NB4 (cell line): Measurements from ENCODE around the gene HRH2.
A peak's percentile ranks its signal among the peaks of the same experiment; 100 is the strongest.

Source experiments
- DNase-seq: peaks from one replicate; pipeline ENCODE4 v3.0.0; 2010; ENCODE audit warnings: low read depth
- H3K4me3 ChIP-seq: one replicate; pipeline ENCODE4 v1.5.1; 2011; ENCODE audit warnings: mild to moderate bottlenecking, low read depth, low read length, moderate library complexity
- MYC ChIP-seq: IDR thresholded peaks from 2 replicates; pipeline ENCODE4 v1.6.1; 2011; ENCODE audit warnings: low read depth, low read length
- POLR2A ChIP-seq: IDR thresholded peaks from 2 replicates; pipeline ENCODE4 v1.6.1; 2011; ENCODE audit warnings: mild to moderate bottlenecking; ENCODE audit not compliant: insufficient read length; ENCODE audit errors: extremely low read depth
- TF ChIP-seq, protein P1 (sequence below): IDR thresholded peaks from 2 replicates; pipeline ENCODE4 v1.6.1; 2011; ENCODE audit warnings: low read depth, low read length
- TF ChIP-seq, protein P2 (sequence below): IDR thresholded peaks from one replicate; pipeline ENCODE4 v1.5.1; 2012; ENCODE audit warnings: low read depth, low read length

Gene HRH2

DNA sequence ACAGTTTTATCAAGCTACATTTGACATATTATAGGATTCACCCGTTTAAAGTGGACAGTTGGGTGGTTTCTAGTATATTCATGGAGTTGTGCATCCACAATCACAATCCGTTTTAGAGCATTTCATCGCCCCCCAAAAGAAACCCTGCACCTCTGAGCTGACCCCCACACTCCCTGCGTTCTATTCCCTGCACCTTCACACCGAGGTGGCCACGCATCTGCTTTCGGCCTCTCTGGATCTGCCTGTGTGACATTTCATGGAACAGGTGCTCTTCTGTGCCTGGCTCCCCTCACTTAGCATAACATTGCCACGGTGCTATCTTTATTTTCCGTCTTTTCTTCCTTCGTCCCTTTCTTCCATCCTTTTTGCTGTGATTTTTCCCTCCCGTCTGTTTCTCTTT, 32.7 kb downstream of the HRH2 start:
- no peak for TF ChIP-seq POLR2A
- TF ChIP-seq, protein P1, sequence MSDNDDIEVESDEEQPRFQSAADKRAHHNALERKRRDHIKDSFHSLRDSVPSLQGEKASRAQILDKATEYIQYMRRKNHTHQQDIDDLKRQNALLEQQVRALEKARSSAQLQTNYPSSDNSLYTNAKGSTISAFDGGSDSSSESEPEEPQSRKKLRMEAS, result no peak
- TF ChIP-seq, protein P2, sequence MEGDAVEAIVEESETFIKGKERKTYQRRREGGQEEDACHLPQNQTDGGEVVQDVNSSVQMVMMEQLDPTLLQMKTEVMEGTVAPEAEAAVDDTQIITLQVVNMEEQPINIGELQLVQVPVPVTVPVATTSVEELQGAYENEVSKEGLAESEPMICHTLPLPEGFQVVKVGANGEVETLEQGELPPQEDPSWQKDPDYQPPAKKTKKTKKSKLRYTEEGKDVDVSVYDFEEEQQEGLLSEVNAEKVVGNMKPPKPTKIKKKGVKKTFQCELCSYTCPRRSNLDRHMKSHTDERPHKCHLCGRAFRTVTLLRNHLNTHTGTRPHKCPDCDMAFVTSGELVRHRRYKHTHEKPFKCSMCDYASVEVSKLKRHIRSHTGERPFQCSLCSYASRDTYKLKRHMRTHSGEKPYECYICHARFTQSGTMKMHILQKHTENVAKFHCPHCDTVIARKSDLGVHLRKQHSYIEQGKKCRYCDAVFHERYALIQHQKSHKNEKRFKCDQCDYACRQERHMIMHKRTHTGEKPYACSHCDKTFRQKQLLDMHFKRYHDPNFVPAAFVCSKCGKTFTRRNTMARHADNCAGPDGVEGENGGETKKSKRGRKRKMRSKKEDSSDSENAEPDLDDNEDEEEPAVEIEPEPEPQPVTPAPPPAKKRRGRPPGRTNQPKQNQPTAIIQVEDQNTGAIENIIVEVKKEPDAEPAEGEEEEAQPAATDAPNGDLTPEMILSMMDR, result no peak
- TF ChIP-seq MYC, result no peak
- no peak for DNase-seq
- no peak overlapping the region for H3K4me3 ChIP-seq

DNA sequence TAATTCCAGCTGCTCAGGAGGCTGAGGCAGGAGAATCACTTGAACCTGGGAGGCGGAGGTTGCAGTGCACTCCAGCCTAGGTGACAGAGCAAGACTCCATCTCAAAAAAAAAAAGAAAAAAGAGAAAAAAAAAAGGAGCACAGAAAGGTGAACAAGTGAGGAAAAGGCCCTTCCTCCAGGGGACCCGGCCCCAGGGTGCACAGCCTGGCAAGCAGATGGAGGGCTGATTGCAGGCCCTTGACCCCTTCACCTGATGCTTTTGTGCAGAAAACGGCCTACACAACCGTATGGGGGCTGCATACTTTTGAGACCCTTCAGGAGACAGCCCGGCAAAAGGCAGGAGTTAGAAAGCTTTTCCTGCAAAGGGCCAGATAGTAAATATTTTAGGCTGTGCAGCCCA, 33.9 kb downstream of the HRH2 start:
- no peak overlapping the region for H3K4me3 ChIP-seq
- TF ChIP-seq, protein P1, result no peak
- no peak for TF ChIP-seq MYC

DNA sequence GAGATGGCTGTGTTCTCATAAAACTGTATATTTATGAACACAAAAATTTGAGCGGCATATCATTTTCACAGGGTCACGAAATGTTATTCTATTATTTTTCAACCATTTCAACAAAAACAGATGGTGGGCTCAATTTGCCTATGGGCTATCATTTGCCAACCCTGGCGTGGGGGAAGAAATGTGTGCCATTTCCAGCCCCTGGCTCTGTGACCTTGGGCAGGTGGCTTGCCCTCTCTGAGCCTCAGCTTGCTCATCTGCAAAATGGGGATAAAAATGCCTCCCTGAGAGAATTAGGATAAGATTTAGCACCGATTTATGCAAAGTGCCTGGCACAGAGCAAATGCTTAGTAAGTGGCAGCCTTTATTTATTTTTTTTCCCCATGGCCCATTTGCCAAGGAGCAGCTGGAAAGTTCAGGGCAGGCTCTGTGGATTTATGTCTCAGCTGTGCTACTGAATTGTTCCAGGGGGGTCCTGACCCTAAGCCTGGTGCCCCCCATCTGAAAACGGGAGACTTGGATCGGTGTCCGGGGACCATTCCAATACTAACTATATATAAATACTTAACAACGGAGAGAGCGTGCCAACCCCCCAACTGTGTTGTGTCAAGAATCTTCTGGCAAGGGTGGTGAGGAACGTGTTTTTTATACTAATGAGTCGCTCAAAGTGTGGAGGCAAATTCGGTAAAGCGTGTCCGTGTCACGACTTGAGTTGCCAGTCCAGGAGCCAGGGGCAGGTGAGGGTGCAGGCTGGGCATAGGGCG, 34.5 kb downstream of the HRH2 start:
- TF ChIP-seq, protein P2, result no peak
- TF ChIP-seq POLR2A, result no peak
- TF ChIP-seq, protein P1, result no peak
- TF ChIP-seq MYC, result no peak
- H3K4me3 ChIP-seq, result no peak overlapping the region
- DNase-seq, result no peak

More for the DNA sequence above, 33.9 kb downstream of the HRH2 start:
- no peak for DNase-seq

DNA sequence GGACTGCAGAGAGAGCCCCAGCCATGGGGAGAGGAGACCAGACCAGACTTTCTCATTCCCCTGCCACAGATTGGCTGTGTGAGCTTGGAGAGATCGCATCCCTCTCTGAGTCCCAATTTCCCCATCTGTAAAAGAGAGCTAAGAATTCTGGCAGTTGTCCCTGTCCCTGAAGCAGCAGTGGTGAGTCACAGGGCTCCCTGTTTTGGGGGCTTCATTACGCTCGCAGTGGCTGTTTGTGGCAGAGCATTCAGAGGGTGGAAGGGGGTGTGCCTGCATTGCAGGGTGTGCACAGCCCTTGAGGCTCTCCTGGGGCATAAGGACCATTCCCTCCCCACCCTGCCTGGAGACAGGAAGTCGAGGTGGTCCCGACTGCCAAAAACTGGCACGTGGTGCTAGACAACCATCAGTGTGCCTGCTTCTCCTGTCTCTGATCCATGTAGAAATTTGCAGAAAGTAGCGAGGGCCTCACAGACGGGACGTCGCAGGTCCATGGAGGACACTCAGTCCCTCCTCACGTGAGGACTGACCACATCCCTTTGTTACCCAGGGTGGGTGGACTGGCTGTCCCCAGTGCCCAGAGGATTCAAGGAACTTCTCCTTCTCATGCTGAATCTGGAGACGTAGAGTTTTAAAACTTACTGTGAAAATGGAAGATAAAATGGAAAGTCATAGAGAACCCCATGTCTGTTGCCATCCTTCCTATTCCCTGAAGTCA, 35.3 kb downstream of the HRH2 start:
- TF ChIP-seq, protein P2, result no peak
- TF ChIP-seq POLR2A (no peak), MYC (no peak)
- TF ChIP-seq, protein P1, result no peak
- peak; percentile 43 for DNase-seq
- H3K4me3 ChIP-seq, result no peak overlapping the region

DNA sequence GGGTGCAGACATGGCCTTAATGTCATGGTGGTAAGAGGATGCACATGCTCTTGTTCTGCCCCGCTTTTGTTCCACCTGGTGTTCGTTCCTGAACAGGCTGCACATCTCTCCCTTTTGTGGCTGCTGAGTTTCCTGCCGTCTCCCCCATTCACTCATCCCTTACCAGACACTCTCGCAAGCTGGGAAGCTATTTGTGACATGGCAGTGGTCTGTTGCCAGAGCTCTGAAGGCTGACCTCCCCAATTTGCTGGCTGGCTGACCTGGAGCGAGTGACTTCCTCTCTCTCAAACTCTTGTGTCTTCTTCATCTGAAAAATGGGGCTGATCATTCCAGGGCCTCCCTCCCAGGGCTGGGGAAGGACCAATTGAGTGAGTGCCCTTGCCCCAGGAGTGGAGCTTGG, 35.9 kb downstream of the HRH2 start:
- H3K4me3 ChIP-seq, result no peak overlapping the region
- TF ChIP-seq, protein P1, result peak; percentile 34; the same call in 1 of the 2 replicates
- no peak for TF ChIP-seq MYC
- DNase-seq, result peak; percentile 69

DNA sequence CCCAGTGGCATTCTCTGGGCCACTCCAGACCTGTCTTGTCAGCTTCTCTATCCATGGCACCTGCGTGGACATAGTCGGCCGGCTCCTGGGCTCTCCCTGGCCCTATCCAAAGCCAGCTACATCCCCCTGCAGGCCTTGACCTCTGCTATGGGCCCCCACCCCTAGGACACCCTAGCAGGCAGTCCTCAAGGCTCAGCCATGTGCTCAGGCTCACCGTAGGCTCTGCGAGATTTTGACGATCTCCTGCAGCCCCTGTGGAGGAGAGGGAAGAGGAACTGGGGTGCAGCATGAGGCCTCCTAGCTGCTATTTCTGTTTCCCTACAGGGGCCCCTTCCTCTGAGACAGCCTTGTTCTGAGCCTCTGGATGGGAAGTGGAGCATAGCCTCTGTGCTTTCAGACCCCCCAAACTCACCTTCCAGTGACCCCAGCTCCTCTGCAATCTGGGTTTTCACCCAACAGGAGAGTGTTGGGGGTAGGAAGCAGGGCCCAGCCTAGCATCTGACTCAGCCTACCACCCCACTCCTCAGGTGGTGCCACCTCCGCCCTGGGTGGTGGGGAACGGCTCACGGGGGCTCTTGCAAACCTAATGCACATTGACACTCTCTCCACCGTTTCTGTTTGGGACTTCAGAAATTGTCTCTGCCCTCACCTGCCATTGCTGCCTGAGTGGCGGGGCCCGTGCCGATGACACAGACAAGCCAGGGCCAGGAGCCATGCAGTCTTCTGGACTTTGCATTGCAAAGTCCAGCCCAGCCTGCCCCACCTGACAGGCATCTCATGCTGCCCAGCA, 36.7 kb downstream of the HRH2 start:
- no peak overlapping the region for H3K4me3 ChIP-seq
- TF ChIP-seq, protein P2, result no peak
- TF ChIP-seq MYC, result peak; percentile 67
- TF ChIP-seq, protein P1, result peak; percentile 83
- no peak for TF ChIP-seq POLR2A
- DNase-seq, result peak; percentile 83
